Spleen (tissue), 11 donors: ENCODE measurements around the gene PARD3B. TPM values are rescaled to one million over a fixed set of nuclear protein-coding genes. Genes with fewer than 3 reads are reported as not detected.

ENCODE experiments used
- DNase-seq: peaks from one replicate; pipeline ENCODE4 v3.0.0-alpha.2; 2020
- H3K27ac ChIP-seq, 8 donors: fragments of 200-600 bp; sonication (generic) in 7 of 8; 1 replicate in 4 of 8; 2 replicates in 4 of 8; pipeline versions ENCODE4 v1.5.0 to v1.8.0; 2016 to 2021; ENCODE audit warnings: inconsistent platforms in 4 of 8, mild to moderate bottlenecking in 4 of 8, moderate library complexity in 1 of 8
- H3K27me3 ChIP-seq, 7 donors: fragments of 200-600 bp; sonication (generic) in 6 of 7; replicated peaks in 1 of 7; 1 replicate in 4 of 7; 2 replicates in 3 of 7; pipeline versions ENCODE4 v1.5.0 to v1.8.0; 2016 to 2021; ENCODE audit warnings: inconsistent platforms in 3 of 7, mild to moderate bottlenecking in 1 of 7
- H3K36me3 ChIP-seq, 6 donors: fragments of 200-600 bp; sonication (generic) in 5 of 6; 1 replicate in 4 of 6; 2 replicates in 2 of 6; pipeline versions ENCODE4 v1.5.0 to v1.8.0; 2016 to 2021; ENCODE audit warnings: inconsistent platforms in 2 of 6
- H3K4me1 ChIP-seq, 6 donors: fragments of 200-600 bp; sonication (generic) in 5 of 6; 1 replicate in 3 of 6; 2 replicates in 3 of 6; pipeline versions ENCODE4 v1.5.0 to v1.8.0; 2016 to 2021; ENCODE audit warnings: inconsistent platforms in 3 of 6
- H3K4me3 ChIP-seq, 8 donors: fragments of 200-600 bp; sonication (generic) in 7 of 8; 1 replicate in 4 of 8; 2 replicates in 4 of 8; pipeline versions ENCODE4 v1.5.0 to v1.8.0; 2016 to 2021; ENCODE audit warnings: inconsistent platforms in 4 of 8, mild to moderate bottlenecking in 4 of 8, moderate library complexity in 2 of 8
- H3K9me3 ChIP-seq, 8 donors: fragments of 200-600 bp; sonication (generic) in 7 of 8; 1 replicate in 4 of 8; 2 replicates in 4 of 8; pipeline versions ENCODE4 v1.5.0 to v1.8.0; 2016 to 2021; ENCODE audit warnings: inconsistent platforms in 4 of 8
- POLR2A ChIP-seq, 3 donors: fragments of 450-650 bp; IDR thresholded peaks; one replicate each; pipeline ENCODE4 v1.5.1; 2017; ENCODE audit warnings: antibody characterized with exemption in 3 of 3, mild to moderate bottlenecking in 1 of 3
- POLR2AphosphoS5 ChIP-seq, 3 donors: sonication (generic); formaldehyde crosslinking; IDR thresholded peaks; one replicate each; pipeline ENCODE4 v1.5.1; 2017; ENCODE audit warnings: antibody characterized with exemption in 3 of 3
- WGBS, 5 donors: extraction: QIAGEN DNeasy Blood & Tissue Kit in 3 of 5; methylation state at CpG; one replicate each; pipeline versions ENCODE4 v1.1.5 to v1.1.7; 2013 to 2018; 5-methylcytosine and 5-hydroxymethylcytosine counted together
- intact Hi-C: fragments of 100-400 bp; cut with DNase I; formaldehyde crosslinking; loops from one replicate; pipeline ENCODE4 v1.15.0; 2023; ENCODE audit warnings: low total_unique reads
- polyA plus RNA-seq, 3 donors: library from polyadenylated mRNA; stranded (reverse); fragments of 200-250 nt; gene quantifications; one replicate each; pipeline ENCODE4 v1.2.1, GENCODE V29; 2013
- total RNA-seq, 7 donors: library from RNA; depleted of rRNA in 3 of 7; stranded (reverse); fragments of >200 nt in 3 of 7; fragmentation: NEBNext Ultra II Directional in 4 of 7; extraction: Animal tissue kit (Norgen Biotek cat#: 25700) in 4 of 7; gene quantifications; one replicate each; pipeline versions ENCODE4 v1.1.0 to v1.2.1, GENCODE V29; 2016 to 2021
- TF ChIP-seq, protein P1 (sequence below), 11 experiments: fragments of 200-600 bp in 7 of 11; fragments of 450-650 bp in 4 of 11; sonication (generic) in 4 of 11; IDR thresholded peaks in 8 of 11; conservative IDR thresholded peaks in 3 of 11; 1 replicate in 7 of 11; 2 replicates in 4 of 11; pipeline versions ENCODE4 v1.4.0 to v1.8.0; 2016 to 2021; ENCODE audit warnings: antibody characterized with exemption in 11 of 11, inconsistent platforms in 4 of 11, mild to moderate bottlenecking in 1 of 11
- donor health status: healthy with polysubstance abuse.
- donor health status: DM: no; HTN: no; CAD: no; lungs with moderate emphysema.
- donor health status: DM: no; HTN: no; CAD: no.
- donor health status: Bipolar disorder and iron deficiency.
- donor health status: healthy.
- donor health status: DM: no; HTN: no; CAD: no.
- donor health status: DM: yes; HTN: yes; CAD: no.

Gene PARD3B
- total and polyA plus RNA-seq, 10 donors, result 0.85 to 27.8 (median 14.7) TPM

DNA sequence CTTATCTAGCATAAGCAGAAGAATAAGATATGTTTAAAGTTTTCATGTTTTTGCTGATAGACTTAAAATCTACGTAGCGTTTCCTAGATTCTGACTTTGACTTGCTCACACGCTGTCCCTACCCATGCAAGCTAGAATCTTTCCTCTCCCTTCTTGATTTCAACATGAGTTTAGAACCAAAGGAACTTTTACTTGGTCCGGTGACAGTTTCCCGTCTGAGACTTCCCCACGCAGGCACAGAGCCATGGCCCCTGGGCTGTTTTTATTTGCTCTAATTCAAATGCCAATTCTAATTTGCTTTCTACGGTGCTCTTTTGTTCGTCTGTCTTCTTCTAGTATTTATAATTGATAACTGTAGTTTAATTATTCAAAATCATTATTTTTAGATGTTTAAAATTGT, 467.7 kb downstream of the PARD3B start:
- 72 to 94% (median 86%) methylated on average over 8 of the region's 8 CpGs for WGBS, 5 donors
- TF ChIP-seq, protein P1, sequence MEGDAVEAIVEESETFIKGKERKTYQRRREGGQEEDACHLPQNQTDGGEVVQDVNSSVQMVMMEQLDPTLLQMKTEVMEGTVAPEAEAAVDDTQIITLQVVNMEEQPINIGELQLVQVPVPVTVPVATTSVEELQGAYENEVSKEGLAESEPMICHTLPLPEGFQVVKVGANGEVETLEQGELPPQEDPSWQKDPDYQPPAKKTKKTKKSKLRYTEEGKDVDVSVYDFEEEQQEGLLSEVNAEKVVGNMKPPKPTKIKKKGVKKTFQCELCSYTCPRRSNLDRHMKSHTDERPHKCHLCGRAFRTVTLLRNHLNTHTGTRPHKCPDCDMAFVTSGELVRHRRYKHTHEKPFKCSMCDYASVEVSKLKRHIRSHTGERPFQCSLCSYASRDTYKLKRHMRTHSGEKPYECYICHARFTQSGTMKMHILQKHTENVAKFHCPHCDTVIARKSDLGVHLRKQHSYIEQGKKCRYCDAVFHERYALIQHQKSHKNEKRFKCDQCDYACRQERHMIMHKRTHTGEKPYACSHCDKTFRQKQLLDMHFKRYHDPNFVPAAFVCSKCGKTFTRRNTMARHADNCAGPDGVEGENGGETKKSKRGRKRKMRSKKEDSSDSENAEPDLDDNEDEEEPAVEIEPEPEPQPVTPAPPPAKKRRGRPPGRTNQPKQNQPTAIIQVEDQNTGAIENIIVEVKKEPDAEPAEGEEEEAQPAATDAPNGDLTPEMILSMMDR (IDR thresholded peaks at IDR 0.05 in 8 of 11, conservative IDR thresholded peaks at IDR 0.05 in 3 of 11), result no peak
- TF ChIP-seq POLR2AphosphoS5 (IDR thresholded peaks at IDR 0.05), result no peak
- no peak for TF ChIP-seq POLR2A (IDR thresholded peaks at IDR 0.05)
- Histone ChIP-seq H3K4me1 (no peaks in the 10 kb centered on the region), H3K27me3 (no peaks in the 10 kb centered on the region), H3K27ac (no peak overlapping the region), H3K4me3 (no peak overlapping the region), H3K9me3 (no peaks in the 10 kb centered on the region), H3K36me3 (no peaks in the 10 kb centered on the region)
- intact Hi-C loops, result no loop called here
- DNase-seq, result no peak

DNA sequence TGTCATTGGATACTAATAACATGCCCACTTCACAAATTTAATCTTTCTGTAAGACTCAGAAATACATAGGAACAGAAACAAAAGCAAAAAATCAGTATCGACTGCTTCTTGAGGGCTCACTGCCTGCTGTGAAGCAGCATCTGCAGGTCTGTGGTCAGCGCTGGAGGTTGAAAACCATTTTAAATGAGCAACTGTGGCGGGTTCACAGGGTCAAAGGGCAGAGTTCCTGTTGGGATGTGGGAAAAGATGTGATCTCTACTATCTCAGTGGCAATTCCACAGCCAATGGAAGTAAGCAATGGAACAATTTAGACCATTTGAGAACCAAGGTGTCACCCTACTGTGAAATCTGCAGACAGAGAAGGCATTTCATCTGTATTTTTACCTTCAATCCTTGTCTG, 468.3 kb downstream of the PARD3B start:
- 75 to 97% (median 91%) methylated on average over 3 of the region's 3 CpGs for WGBS, 5 donors
- no peaks in the 10 kb centered on the region for H3K4me1 ChIP-seq
- DNase-seq, result no peak
- no peaks in the 10 kb centered on the region for H3K36me3 ChIP-seq
- no peak overlapping the region for H3K27ac ChIP-seq
- H3K4me3 ChIP-seq, result no peak overlapping the region
- H3K27me3 ChIP-seq, result no peaks in the 10 kb centered on the region
- intact Hi-C loops, result no loop called here
- TF ChIP-seq, protein P1 (IDR thresholded peaks at IDR 0.05 in 8 of 11, conservative IDR thresholded peaks at IDR 0.05 in 3 of 11), result no peak
- no peak for TF ChIP-seq POLR2AphosphoS5 (IDR thresholded peaks at IDR 0.05)
- TF ChIP-seq POLR2A (IDR thresholded peaks at IDR 0.05), result no peak
- H3K9me3 ChIP-seq, result no peaks in the 10 kb centered on the region

DNA sequence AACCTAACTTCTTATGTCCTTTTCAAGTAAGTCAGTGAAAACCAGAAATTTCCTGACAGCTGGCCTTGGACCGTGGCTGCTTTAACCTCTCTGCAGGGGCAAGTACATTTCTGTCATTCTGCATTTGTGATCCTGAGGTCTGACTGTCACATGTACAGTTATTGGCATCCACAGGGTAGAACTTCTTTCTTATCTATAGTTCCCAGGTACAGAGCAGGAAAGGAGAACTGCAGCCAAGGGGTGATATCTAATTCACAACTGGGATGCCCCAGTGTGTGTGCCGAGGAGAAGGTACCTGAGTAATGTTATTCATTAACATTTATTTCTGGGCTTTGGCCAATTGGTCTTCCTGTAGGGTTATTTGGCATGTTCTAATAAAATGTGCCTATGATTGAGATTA, 468.9 kb downstream of the PARD3B start:
- no peak for DNase-seq
- Histone ChIP-seq H3K4me3 (no peak overlapping the region), H3K27ac (no peak overlapping the region), H3K4me1 (no peaks in the 10 kb centered on the region), H3K27me3 (no peaks in the 10 kb centered on the region), H3K36me3 (no peaks in the 10 kb centered on the region), H3K9me3 (peaks cover 0 to 3% (median 0%) of the 10 kb centered on the region in 8 donors)
- intact Hi-C loops, result no loop called here
- WGBS, 5 donors, result 43 to 59% (median 46%) methylated on average over 2 of the region's 2 CpGs
- no peak for TF ChIP-seq POLR2A (IDR thresholded peaks at IDR 0.05)
- TF ChIP-seq, protein P1 (IDR thresholded peaks at IDR 0.05 in 8 of 11, conservative IDR thresholded peaks at IDR 0.05 in 3 of 11), result no peak
- TF ChIP-seq POLR2AphosphoS5 (IDR thresholded peaks at IDR 0.05), result no peak

DNA sequence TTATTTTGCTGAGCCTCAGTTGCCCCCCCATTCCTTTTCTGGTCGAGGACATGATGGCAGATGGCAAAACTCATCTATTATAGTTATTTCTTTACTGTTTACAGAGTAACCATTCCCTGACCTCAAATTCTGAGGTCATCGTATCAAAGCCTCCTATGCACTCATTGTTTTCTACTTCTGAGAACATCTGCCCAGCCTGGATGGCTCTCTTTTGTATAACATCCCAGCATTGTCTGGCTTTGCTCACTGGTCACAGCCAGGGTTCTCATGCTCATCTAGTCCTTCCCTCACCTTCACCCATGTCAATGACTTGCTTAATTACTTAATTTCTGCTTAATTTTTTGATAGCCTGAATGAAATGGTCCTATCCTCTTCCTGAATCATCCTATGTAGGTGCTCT, 472.1 kb downstream of the PARD3B start:
- no peak for DNase-seq
- H3K4me1 ChIP-seq, result no peaks in the 10 kb centered on the region
- intact Hi-C loops, result no loop called here
- TF ChIP-seq, protein P1 (IDR thresholded peaks at IDR 0.05 in 8 of 11, conservative IDR thresholded peaks at IDR 0.05 in 3 of 11), result no peak
- TF ChIP-seq POLR2AphosphoS5 (IDR thresholded peaks at IDR 0.05) (no peak), POLR2A (IDR thresholded peaks at IDR 0.05) (no peak)
- WGBS, 5 donors, result 69 to 84% (median 78%) methylated on average over 2 of the region's 2 CpGs
- no peak overlapping the region for H3K27ac ChIP-seq
- no peaks in the 10 kb centered on the region for H3K36me3 ChIP-seq
- no peak overlapping the region for H3K4me3 ChIP-seq
- H3K27me3 ChIP-seq, result no peaks in the 10 kb centered on the region
- H3K9me3 ChIP-seq, result peaks cover 0 to 9% (median 0%) of the 10 kb centered on the region in 8 donors
